GM19455 (cell line): ENCODE measurements around the gene XPO1.
"Not testable (repeated sequence)": the region's sequence is repeated elsewhere in the genome, so short reads cannot be mapped to it uniquely, and the experiment has no call there.

Experiments used
- ATAC-seq: cut with Tn5 transposase; IDR thresholded peaks from one replicate; pipeline ENCODE4 v1.9.1; 2021; ENCODE audit not compliant: unreplicated experiment

Gene XPO1

DNA sequence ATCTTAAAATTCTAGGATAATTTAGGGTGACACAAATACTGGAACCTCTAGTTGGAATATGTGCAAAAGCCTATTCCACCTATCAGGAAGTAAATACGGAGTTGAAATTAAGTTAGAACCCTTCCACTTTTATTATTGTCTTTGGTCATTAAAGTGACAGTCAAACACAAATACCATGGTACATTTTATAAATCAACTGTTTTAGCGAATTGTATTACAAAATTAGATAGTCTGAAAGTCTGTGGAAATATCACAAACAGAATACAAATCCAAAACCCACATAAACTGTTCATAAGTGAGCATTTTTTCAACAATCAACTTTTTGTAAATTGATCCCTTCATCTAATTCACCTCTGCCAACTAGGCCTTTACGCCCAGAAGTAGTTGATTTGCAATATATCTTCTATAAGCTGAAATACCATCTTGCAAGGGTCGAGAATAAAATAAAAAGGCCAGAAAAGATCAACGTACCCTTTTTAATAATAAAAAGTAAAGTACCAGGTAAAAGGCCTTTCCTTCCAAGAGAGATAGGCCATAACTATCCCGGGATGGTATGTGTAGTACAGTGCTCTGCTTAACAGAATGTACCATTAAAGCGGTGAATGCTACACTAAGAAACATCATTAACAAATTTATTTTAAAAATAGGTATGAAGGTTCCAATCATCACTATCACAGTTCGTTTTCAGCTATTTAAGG, 68.6 kb downstream of the XPO1 start:
- no peak for ATAC-seq

DNA sequence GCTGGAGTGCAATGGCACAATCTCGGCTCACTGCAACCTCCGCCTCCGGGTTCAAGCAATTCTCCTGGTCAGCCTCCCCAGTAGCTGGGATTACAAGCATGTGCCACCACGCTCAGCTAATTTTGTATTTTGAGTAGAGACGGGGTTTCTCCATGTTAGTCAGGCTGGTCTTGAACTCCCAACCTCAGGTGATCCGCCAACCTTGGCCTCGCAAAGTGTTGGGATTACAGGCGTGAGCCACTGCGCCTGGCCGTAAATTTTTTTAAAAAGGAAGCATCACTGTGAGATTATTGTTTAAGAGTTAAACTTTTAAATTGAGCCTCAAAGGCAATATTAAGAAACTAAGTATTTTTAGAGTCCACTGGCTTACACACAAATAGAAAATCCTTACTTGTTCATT, 69.9 kb downstream of the XPO1 start:
- not testable (repeated sequence) for ATAC-seq

DNA sequence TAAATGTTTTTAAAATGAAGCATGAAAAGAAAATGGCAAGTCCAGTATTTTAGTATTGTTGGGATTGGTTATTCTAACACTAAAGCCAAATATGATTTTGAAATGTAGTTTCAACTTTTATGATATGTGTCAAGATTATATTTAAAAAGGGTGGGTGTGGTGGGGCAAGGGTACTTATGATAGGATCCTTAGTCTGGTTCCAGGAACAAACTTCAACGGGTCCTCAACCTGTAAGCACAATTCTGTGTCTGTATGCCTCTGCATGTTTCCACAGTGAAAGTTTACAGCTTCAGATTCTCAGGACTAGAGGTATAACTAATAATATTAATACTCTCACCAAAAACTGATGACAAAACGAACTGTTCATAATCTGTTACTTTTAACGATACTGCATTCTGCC, 73.1 kb downstream of the XPO1 start:
- ATAC-seq = no peak

DNA sequence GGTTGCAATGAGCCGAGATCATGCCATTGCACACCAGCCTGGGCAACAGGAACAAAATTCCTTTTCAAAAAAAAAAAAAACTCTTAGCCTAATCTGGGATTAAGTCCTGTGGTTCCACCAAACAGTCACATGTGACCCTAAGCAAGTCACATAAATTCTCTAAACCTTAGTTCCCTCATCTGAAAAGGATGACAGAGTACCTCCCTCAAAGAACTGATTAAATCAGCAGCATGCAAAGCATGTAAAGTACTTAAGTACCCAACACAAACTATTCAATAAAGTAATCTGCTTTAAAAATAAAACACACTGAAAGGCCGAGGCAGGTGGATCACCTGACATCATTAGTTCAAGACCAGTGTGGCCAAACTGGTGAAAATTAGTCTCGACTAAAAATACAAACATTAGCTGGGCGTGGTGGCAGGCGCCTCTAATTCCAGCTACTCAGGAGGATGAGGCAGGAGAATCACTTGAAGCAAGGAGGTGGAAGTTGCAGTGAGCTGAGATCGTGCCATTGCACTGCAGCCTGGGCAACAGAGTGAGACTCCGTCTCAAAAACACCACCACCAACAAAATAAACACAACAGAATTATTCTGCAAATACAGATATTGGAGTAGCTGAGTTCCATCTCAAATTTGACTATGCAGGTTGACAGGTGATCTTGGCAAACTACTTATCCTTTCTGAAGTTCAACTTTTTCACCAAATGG, 74.2 kb downstream of the XPO1 start:
- no peak for ATAC-seq

DNA sequence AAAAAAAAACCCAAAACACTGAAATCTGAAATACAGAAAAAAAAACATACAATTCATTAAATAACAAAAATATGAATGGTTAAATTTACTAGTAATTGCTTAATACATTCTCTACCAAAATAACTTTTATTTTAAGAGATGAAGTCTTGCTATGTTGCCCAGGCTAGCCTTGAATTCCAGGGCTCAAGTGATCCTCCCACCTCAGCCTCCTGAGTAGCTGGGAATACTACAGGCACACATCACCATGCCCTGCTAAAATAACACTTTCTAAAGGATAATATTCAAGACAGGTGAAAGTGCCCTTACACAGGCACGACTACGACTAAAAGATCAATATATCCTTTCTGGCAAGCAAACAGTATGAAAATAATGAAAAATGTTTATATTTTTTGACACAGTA, 76.8 kb downstream of the XPO1 start:
- ATAC-seq = no peak

DNA sequence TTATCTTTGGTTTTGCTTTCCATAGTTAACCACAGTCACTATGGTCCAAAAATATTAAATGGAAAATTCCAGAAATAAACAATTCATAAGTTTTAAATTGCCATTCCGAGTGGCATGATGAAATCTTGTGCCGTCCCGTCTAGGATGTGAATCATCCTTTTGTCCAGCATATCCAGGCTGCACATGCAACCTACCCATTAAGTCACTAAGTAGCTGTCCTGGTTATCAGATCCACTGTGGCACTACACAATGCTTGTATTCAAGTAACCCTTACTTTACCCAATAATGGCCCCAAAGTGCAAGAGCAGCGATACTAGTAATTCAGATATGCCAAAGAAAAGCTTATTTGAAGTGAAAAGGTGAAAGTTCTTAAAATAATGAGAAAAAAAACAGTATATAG, 78.0 kb downstream of the XPO1 start:
- ATAC-seq = no peak

DNA sequence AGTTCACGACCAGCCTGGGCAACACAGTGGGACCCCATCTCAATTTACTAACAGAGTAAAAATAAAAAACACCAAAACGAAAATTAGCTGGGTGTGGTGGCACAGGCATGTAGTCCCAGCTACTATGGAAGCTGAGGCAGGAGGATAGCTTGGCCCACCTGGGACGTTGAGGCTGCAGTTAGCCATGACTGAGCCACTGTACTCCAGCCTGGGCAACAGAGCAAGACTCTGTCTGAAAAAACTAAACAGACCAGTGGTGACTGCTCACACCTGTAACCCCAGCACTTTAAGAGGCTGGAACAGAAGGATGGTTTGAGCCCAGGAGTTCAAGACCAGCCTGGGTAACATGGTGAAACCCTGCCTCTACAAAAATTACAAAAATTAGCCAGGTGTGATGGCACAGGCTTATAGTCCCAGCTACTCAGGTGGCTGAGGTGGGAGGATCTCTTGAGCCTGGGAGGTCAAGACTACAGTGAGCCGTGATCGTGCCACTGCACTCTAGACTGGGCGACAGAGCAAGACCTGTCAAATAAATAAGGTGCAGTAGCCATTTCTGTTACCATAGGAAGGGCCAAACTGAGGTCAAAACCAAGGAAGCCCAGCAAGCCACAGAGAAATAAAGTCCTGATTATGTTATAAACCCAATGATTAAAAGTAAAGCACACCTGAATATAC, 81.3 kb downstream of the XPO1 start:
- no peak for ATAC-seq

DNA sequence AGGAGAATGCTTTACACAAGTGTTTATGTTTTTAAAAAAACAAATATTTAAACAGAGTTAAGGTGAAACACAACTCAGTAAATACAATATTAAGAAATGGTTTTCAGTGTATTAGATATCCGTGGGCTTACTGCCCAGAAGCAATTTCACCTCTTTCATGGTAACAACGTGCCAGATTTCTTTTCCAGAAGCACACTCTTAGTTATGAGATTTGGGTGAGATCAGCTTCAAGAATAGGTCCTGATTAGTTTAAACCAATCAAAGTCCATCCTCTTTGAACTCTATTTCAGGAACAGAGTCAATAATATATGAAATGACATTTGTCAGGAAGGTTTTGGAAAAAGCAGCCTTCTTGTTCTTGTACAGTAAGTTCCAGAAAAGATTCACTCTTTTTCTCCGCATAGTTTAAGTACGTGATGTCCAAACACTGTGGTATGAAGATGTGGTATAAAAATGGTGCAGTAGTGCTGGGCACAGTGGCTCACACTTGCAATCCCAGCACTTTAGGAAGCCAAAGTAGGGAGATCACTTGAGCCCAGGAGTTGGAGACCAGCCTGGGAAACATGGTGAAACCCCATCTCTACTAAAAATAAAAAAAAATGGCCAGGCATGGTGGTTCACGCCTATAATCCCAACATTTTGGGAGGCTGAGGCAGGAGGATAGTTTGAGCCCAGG, 81.9 kb downstream of the XPO1 start:
- ATAC-seq = no peak

DNA sequence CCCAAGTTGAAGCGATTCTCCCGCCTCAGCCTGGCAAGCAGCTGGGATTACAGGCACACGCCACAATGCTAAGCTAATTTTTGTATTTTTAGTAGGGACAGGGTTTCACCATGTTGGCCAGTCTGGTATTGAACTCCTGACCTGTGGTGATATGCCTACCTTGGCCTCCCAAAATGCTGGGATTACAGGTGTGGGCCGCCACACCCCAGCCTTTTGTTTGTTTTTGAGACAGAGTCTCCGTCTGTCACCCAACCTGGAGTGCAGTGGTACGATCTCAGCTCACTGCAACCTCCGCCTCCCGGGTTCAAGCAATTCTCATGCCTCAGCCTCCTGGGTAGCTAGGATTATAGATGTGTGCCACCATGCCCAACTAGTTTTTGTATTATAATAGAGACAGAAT, 83.2 kb downstream of the XPO1 start:
- ATAC-seq = not testable (repeated sequence)

DNA sequence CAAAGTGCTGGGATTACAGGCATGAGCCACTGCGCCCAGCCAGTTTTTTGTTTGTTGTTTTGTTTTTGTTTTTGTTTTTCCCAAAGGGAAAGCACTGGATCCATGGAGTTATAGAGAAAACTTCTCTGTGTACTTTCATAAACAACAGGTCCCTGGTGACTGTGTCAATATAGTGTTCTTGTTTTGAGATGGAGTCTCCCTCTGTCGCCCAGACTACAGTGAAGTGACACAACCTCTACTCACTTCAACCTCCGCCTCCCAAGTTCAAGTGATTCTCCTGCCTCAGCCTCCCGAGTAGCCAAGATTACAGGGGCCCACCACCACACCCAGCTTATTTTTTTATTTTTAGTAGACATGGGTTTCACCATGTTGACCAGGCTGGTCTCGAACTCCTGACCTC, 83.8 kb downstream of the XPO1 start:
- no peak for ATAC-seq

DNA sequence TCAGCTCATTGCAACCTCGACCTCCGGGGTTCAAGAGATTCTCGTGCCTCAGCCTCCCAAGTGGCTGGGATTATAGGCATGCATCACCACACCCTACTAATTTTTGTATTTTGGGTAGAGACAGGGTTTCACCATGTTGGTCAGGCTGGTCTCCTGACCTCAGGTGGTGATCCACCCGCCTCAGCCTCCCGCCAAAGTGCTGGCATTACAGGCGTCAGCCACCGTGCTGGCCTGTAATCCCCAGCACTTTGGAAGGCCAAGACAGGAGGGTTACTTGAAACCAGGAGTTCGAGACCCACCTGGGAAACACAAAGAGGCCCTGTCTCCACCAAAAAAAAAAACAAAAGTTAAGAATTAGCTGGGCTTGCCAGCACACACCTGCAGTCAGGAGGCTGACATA, 85.8 kb downstream of the XPO1 start:
- ATAC-seq = no peak

DNA sequence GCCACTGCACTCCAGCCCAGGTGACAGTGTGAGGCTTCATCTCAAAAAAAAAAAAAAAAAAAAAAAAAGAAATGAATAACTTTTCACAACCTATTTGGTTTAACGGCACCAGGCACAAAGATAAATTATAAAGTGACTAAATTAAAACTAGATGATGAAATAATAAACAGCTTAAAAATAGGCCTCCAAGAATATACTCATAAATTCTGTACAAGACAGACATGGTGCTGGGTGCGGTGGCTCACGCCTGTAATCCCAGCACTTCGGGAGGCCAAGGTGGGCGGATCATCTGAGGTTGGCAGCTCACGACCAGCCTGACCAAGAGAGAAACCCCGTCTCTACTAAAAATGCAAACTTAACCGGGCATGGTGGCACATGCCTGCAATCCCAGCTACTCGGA, 87.0 kb downstream of the XPO1 start:
- ATAC-seq = no peak

DNA sequence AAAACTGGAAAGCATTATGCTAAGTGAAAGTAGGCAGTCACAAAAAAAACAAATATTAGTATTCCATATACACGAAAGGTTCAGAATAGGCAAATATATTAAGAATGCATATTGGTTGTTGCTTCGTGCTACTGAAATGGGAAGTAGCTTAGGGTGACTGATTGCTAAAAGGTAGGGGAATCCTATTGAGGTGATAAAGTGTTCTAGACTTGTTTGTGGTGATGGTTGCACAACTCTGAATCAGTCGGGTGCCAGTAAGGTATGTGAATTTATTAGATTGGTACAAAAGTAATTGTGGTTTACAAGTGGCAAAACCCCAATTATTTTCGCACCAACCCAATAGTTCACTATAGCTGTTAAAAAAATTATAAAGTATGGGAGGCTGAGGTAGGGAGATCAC, 88.0 kb downstream of the XPO1 start:
- ATAC-seq = no peak

DNA sequence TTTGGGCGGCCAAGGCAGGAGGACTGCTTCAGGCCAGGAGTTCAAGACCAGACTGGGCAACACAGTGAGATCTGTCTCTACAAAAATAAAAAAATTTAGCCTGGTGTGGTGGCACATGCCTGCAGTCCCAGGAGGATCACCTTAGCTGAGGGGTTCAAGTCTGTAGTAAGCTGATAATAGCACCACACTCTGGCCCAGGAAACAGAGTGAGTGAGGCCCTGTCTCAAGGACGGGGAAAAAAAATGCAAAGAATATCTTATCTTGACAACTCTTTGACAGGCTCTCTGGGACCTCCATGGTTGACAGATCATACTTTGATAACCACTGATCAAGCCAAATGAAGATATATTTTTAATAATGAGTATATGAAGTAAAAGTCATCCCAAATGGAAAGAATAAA, 89.9 kb downstream of the XPO1 start:
- no peak for ATAC-seq

DNA sequence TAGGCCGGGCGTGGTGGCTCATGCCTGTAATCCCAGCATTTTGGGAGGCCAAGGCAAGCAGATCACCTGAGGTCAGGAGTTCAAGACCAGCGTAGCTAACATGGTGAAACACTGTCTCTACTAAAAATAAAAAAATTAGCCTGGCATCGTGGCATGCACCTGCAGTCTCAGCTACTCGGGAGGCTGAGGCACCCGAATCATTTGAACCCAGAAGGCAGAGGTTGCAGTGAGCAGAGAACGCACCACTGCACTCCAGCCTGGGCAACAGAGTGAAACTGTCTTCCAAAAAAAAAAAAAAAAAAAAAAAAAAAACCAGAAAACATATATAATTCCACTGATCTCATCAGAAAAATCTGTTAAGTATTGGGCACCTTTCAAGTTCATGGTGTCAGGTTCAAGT, 91.2 kb downstream of the XPO1 start:
- not testable (repeated sequence) for ATAC-seq

DNA sequence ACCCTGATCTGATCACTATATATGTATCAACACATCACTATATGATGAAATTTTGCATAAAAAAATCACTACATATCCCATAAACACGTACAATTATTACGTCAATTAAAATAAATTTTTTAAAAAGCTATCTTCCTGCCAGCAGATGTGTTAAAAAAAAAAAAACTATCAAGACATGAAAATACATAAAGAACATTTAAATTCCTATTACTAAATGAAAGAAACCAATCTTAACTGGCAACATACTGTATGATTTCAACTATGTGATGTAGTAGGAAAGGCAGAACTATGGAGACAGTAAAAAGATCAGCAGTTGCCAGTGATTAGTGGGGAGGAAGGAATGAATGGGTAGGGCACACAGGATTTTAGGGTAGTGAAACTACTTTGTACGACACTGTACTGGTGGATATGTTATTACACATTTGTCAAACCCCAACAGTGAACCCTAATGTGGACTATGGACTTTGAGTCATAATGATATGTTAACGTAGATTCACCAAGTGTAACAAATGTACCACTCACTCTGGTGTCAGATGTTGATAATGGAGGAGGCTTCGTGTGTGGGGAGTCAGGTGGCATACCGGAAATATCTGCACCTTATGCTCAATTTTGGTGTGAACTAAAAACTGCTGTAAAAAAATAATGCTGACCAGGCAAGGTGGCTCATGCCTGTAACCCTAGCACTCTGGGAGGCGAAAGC, 94.7 kb downstream of the XPO1 start:
- ATAC-seq = peak; percentile 69

DNA sequence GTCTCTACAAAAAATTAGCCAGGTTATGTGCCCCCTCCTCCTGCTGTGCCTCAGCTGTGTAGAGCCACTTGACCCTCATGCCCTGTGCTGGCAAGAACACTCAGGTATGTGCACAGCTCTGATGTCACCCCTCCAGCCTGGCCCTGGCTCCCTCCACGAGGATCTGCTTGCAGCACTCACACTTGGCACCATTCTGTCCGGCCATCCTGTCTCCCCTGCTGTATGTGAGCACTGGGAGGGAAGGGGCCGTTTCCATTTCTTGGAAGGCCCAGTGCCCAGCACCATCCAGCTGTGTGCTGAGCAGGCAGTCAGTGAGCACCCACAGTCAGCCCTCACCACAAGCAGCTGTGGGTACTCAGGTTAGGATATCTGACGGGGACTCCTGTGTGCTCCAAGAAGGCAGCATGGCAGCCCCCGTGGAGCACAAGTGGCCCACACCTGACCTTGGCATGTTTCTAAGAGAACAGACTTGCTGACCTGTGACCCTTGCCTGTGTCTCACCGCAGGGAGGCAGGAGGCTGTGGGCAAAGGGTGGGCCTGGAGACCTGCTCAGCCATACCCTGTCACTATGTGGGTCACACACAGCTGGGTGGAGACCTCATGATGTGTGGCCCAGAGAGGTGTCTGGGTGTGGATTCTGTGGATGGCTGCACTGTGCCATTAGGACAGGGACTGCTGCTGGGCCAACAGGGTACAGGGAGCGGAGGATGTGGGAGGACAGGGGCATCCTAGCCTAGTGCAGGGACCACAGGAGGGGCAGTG, 98.7 kb downstream of the XPO1 start:
- ATAC-seq = no peak

DNA sequence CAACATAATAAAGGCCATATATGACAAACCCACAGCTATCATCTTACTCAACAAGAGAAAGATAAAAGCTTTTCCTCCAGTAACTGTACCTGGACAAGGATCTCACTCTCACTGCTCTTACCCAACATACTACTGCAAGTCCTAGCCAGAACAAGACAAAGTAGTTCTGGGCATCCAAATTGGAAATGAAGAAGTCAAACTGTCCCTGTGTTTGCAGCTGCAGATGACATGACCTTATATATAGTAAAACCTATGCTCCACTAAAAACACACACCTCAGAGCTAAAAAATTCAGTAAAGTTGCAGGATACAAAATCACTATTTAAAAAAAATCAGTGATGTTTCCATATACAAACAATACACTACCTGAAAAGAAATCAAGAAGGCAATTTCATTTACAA, 99.5 kb downstream of the XPO1 start:
- no peak for ATAC-seq

DNA sequence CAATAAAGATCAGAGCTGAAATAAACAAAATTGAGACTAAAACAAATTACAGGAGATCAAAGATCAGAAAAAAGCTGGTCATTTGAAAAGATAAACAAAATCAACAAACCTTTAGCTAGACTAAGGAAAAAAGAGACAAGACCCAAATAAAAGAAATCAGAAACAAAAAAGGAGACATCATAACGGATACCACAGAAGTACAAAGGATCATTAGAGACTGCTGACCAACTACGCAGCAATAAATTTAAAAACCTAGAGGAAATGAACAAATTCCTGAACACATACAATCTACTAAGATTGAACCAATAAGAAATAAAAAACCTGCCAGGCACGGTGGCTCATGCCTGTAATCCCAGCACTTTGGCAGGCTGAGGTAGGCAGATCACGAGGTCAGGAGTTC, 101.0 kb downstream of the XPO1 start:
- ATAC-seq = no peak

DNA sequence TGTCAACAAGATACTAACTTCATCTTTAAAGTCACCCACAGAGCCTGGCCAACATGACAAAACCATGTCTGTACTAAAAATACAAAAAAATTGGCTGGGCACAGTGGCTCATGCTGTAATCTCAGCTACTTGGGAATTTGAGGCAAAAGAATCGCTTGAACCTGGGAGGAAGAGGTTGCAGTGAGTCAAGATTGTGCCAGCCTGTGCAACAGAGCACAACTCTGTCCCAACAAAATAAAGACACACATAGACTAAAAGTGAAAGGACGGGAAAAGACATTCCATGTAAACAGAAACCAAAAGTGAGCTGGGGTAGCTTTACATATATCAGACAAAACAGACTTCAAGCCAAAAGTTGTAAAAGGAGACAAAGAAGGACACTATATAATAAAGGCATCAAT, 102.1 kb downstream of the XPO1 start:
- no peak for ATAC-seq
